CD4-positive, alpha-beta T cell treated with Interleukin-1 beta for 1 hour (primary cell): ENCODE data around the gene BCL3.
"Not testable (repeated sequence)": the region's sequence is repeated elsewhere in the genome, so short reads cannot be mapped to it uniquely, and the experiment has no call there.

ENCODE experiments used
- DNase-seq, 2 donors: peaks; one replicate each; pipeline ENCODE4 v3.0.0-alpha.2; 2020 to 2022

The BCL3 gene

DNA sequence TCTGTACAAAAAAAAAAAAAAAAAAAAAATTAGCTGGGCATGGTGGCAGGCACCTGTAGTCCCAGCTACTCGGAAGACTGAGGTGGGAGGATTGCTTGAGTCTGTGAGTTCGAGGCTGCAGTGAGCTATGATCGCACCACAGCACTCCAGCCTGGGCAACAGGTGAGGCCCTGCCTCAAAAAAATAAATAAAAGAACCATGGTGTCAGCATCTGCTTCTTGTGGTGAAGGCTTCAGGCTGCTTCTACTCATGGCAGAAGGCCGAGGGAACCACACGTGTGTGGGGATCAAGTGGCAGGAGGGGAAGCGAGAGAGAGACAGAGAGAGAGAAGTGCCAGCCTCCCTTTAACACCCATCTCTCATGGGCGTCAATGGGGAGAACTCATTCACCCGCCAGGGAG lies 13.5 kb downstream of the BCL3 start:
- no peak for DNase-seq

DNA sequence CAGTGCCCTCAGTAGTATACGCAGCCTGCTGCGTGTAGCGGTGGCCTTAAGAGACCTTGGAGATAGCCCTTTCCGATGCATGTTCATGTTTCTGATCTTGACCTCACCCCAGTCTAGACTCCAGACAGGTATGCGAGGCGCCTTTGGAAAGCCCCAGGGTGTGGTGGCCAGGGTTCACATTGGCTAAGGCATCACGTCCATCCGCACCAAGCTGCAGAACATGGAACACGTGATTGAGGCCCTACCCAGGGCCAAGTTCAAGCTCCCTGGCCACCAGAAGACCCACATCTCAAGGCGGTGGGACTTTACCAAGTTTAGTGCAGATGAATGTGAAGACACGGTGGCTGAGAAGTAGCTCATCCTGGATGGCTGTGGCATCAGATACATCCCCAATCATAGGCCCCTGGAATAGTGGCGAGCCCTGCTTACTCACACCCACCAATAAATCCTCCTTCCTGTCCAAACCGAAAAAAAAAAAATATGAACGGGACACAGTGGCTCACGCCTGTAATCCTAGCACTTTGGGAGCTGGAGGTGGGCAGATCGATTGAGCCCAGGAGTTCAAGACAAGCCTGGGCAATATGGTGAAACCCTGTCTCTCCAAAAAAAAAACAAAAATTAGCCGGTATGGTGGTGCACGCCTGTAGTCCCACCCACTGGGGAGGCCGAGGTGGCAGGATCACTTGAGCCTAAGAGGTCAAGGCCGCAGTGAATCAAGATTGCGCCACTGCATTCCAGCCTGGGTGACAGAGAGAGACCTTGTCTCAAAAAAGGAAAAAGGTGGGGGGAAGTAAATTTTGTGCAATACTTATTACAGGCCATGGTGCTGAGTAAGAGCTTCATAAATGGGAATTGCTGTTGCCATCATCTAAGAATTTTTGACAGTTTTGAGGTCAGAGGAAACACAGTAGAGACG lies 16.8 kb downstream of the BCL3 start:
- peak in 1 of 2 donors; percentile 69 for DNase-seq

DNA sequence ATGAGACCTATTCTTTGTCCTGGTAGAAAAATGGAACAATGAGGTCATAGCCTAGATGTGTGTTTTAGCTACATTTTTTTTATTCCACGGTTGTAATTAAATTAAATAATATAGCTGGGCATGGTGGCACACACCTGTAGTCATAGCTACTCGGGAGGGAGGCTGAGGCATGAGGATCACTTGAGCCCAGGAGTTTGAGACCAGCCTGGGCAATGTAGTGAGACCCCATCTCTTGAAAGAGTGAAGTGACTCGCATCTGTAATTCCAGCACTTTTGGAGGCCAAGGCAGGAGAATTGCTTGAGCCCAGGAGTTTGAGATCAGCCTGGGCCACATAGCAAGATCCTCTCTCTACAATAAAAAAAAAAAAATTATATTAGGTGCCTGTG lies 17.4 kb downstream of the BCL3 start:
- DNase-seq, result no peak

DNA sequence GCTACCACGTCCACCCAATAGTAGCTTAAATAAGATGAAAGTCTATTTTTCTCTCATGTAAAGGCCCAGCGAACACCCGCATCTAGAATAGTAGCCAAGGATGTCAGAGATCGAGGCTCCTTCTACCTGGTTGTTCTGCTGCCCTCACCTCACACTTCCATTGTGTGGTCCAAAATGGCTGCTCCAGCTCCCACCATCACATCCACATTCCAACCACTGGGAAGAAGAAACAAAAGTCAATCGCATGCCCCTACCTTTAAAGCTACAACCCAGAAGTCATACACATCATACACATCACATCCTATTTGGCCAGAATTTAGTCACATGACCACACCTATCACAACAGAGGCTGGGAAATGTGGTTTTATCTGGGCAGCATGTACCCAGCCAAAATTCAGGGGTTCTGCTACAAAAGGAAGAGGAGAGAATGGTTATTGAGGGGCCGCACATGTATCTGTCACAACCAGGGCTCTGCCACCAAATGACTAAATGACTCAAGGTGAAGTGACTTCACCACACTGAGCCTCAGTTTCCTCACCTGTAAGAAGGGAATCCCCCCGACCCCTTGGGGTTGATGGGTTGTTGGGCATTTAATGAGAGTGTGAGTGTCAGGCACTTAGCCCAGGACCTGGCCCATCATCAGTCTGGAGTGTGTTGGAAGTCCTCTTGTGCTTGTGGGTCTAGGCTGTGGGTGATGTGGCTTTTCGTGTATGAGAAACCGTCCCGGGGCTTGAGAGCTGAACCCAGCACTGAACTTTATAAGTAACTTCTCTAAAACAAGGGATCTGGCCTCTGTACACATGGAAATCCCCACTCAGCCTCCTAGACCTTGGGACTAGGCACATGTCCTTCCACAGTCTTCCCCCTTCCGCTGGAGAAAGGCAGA lies 19.0 kb downstream of the BCL3 start:
- DNase-seq, result peak in 1 of 2 donors; percentile 44

DNA sequence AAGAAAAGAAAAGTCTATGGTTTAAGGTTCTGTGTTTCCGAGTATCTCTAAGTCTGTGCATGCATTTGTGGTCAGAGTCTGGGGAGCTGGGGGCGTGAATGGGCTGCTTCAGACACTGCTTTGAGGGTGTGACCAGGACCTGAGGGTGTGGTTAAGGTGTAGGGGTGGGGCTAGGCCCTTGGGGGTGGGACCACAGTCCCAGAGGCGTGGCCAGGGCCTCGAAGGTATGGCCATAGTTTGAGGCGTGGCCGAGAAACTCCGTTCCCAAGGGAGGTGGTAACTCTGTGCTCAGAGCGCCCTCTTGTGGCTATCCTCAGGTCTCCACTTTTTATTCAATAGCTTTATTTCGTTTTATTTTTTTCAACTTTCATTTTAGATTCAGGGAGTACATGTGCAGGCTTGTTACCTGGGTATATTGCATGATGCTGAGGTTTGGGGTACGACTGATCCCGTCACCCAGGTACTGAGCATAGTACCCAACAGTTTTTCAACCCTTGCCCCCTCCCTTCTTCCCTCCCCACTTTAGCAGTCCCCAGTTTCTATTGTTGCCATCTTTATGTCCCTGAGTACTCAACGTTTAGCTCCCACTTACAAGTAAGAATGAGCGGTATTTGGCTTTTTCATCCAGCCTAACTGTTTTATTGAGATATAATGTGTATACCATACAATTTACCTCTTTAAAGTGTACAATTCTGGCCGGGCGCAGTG lies 22.2 kb downstream of the BCL3 start:
- DNase-seq, result peak; percentile 98 to 99

DNA sequence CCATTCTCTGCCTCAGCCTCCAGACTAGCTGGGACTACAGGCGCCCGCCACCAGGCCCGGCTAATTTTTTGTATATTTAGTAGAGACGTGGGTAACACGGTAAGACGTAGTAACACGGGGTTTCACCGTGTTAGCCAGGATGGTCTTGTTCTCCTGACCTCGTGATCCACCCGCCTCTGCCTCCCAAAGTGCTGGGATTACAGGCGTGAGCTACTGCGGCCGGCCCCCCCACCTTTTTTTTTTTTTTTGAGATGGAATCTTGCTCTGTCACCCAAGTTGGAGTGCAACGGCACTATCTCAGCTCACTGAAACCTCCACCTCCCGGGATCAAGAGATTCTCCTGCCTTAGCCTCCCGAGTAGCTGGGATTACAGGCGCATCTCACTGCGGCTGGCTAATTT lies 23.6 kb downstream of the BCL3 start:
- not testable (repeated sequence) for DNase-seq

DNA sequence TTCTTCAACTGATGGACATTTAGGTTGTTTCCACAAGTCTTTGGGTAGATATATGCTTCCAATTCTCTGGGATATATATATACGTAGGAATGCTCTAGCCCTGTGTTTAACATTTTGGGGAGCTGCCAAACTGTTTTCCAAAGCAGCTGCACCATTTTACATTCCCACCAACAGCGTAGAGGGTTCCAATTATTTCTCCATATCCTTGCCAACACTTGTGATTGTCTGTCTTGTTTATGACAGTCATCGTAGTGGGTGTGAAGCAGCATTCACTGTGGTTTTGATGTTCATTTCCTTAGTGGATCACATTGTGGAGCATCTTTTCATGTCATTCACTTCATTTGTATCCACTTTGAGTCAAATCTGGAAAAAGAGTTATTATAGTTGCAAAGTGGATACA lies 24.5 kb downstream of the BCL3 start:
- DNase-seq, result no peak

DNA sequence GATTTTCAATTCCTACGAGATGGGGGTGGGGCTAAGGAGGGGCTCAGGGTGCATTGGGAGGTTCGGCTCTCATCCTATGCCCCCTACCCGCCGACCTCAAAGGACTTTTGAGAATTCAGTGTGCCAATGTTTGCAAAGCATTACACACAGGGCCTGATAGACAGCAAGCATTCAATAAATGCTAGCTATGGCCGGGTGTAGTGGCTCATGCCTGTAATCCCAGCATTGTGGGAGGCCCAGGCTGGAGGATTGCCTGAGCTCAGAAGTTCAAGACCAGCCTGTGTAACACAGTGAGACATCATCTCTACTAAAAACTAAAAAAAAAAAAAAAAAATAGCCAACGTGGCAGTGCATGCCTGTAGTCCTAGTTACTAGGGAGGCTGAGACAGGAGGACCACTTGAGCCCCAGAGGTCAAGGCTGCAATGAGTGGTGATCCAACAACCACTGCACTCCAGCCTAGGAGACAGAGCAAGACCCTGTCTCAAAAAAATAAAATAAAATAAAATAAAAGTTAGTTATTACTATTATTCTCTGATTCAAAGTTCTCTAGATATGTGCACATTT lies 27.2 kb downstream of the BCL3 start:
- no peak for DNase-seq

DNA sequence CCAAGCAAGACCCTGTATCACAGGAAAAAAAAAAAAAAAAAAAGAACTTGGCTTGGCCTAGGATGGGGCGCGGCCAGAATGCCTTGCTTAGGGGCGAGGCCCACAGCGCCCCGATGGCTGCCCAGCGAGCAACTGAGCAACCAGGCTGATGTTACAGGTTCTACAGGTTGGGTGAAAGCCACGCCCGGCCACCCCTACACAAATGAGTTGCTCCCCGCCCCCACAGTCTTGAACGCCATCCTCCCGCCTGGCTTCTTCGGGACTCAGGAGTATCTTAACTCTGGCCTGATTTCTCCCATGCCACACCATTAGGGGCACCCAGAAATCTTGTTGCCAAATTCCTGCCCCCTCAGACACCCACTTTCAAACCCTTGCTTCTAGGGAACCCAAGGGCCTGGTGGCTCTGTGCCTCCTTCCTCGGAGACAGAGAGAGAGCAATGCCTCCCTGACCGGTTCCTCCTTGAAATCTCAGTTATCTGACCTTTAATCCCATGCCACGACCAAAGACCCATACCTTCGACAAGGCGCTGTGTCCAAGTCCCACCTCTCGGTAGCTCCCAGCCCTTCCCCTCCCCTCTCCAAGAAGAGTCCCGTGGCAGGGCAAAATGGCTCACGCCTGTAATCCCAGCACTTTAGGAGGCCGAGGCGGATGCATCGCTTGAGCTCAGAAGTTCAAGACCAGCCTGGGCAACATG lies 28.0 kb downstream of the BCL3 start:
- DNase-seq, result no peak

DNA sequence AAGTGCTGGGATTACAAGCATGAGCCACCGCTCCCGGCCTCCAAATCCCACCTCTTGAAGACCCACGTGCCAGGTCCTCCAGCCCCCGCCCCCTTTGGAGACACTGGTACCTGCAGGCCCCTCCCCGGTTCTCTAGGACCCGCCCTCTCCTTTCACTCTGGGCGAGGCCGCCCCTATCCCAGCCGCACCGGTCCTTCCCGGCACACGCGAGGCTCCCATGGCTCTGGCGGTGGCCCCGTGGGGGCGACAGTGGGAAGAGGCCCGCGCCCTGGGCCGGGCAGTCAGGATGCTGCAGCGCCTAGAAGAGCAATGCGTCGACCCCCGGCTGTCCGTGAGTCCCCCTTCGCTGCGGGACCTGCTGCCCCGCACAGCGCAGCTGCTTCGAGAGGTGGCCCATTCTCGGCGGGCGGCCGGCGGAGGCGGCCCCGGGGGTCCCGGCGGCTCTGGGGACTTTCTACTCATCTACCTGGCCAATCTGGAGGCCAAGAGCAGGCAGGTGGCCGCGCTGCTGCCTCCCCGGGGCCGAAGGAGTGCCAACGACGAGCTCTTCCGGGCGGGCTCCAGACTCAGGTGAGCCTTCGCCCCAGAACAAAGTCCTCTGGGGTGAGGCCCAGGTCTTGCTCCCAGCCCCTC lies 29.3 kb downstream of the BCL3 start, which contains the start of gene CBLC:
Gene CBLC, plus strand, starts transcription at position 176 of the 633 bp plus-strand sequence. Its CDS starts 42 bp downstream, at position 218.
- no peak for DNase-seq

DNA sequence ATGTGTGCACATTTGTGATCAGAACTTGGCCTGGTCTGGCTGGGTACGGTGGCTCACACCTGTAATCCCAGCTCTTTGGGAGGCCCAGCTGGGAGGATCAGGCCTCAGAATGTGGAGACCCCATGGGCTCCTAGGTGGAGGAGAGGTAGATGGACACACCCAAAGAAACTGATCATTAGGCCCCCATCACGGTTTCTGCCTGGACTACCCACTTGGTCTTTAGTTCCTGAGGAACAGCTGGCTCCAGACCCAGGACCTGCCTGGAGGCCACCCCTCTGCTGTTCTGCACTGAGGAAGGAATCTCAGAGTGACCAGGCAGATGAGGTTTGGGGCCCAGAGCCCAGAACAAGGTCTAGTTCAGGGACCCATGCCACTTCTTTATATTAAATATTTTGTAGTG lies 30.6 kb downstream of the BCL3 start:
- no peak for DNase-seq

DNA sequence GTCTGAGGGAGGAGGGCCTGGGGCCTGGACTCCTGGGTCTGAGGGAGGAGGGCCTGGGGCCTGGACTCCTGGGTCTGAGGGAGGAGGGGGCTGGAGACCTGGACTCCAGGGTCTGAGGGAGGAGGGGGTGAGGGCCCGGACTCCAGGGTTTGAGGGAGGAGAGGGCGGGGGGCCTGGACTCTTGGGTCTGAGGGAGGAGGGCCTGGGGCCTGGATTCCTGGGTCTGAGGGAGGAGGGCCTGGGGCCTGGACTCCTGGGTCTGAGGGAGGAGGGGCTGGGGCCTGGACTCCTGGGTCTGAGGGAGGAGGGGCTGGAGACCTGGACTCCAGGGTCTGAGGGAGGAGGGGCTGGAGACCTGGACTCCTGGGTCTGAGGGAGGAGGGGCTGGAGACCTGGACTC lies 33.2 kb downstream of the BCL3 start:
- DNase-seq, result not testable (repeated sequence)

DNA sequence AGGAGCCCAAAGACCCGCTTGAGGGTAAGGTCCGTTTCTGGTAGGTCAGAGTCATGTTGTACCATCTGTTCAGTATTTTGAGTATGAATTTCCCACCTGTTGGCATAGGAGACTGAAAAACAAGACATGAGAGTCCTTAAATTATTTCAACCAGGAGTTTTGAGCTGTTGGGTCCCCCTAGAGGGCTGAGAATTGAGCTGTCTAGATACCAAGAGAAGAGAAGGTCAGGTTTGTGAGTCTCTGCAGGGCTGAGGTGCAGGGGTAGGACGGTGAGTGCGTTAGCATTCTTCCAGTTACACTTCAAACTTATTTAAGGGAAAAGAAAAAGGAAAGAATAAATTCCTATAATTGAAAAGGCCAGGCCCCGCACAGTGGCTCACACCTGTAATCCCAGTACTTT lies 34.2 kb downstream of the BCL3 start:
- DNase-seq, result no peak

DNA sequence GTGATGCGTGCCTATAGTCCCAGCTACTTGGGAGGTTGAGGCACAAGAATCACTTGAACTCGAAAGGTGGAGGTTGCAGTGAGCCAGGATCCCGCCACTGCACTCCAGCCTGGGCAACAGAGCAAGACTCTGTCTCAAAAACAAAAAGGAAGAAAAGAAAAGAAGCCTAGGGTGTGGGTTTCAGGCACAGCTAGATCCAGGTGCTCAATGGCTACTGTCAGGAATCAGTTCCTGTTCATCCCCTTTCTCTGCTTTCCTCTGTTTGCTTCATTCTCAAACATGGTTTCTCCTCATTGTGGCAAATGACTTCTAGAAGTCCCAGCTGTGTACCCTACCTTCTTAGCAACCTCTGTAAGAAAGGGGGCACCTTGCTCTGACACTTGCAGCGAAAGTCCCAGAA lies 35.0 kb downstream of the BCL3 start:
- DNase-seq, result no peak

DNA sequence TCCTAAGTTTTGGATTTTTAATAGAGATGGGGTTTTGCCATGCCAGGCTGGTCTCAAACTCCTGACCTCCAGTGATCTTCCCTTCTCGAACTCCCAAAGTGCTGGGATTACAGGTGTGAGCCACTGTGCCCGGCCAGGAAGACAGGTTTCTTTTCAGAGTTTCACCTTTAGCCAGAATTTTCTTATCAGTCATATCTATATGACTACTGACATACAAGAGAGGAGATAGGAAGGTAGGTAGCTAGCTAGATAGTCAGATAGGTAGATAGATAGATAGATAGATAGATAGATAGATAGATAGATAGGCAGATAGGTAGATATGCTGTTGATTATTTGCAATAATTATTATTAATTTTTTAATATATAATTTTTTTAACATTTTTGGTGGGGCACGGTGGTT lies 36.8 kb downstream of the BCL3 start:
- no peak for DNase-seq

DNA sequence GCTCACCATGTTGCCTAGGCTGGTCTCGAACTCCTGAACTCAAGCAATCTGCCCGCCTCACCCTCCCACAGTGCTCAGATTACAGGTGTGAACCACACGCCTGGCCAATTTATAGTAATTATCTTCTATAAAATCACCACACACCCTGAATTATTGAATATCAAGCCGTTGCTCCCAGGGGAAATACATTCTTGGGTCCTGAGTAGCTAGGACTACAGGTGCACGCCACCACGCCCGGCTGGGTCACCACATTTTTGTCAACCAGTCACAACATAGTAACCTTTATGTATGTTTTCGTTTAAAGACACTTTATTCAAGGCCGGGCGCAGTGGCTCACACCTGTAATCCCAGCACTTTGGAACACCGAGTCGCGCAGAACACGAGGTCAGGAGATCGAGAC lies 37.5 kb downstream of the BCL3 start:
- no peak for DNase-seq

DNA sequence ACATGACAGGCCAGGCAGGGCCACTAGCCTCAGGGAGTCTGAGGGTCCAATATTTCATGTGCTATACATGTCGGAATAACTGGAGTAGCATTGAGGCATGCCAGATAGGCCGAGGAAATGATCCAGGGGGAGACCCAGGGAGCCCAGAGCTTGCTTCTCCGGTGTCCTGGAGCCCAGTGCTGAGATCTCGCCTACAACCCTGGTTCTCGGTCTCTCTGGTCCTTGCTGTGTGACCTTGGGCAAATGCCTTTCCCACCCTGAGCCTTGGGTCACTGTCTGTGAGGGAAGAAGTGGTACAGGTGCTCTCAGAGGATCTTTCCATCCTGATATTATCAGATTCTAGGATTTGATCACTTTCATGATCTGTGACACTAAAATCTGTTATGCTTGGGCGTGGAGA lies 40.5 kb downstream of the BCL3 start:
- DNase-seq, result no peak

DNA sequence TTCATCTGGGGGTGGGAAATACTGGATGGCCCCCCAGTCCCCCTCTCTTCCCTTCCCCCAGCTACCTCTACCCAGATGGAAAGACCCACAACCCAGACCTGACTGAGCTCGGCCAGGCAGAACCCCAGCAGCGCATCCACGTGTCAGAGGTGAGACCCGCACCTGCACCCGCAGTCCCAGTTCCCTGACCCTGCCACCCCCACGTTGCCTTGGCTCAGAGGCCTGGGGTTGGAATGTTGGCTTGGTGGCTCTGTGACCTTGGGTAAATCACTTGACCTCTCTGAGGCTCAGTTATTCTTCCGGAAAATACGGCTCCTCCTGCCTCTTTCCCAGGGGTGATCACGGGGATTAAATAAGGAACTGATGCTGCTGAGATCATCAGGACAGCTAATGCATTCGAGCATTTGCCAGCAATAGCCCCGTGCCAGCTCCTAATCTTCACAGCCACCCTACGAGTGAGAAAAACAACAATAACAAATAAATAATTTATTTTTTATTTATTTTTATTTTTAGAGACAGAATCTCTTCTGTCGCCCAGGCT lies 41.5 kb downstream of the BCL3 start:
- no peak for DNase-seq

DNA sequence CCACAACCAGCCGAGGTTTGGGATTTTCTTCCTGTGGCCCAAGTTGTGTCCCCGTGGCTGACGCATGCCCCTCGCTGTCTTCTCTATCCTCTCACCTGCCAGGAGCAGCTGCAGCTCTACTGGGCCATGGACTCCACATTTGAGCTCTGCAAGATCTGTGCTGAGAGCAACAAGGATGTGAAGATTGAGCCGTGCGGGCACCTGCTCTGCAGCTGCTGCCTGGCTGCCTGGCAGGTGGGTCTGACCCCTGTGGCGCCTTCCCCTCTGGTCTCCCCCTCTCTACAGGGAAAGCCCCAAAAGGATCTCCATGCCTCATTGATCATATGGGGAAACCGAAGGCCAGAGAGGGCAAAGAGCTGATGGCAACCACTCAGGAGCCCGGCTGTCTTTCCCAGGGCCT lies 43.8 kb downstream of the BCL3 start:
- DNase-seq, result no peak

DNA sequence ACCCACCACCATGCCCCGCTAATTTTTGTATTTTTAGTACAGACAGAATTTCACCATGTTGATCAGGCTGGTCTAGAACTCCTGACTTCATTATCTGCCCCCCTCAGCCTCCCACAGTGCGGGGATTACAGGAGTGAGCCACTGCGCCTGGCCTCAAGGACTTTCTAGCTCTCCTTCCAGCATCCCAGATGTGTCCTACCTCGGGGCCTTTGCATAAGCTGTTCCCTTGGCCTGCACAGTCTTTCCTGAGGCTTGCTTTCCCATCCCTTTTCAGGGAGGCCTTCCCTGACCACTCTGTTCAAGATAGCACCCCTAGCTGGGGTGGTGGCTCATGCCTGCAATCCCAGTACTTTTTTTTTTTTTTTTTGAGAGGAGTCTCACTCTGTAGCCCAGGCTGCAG lies 46.1 kb downstream of the BCL3 start:
- no peak for DNase-seq

DNA sequence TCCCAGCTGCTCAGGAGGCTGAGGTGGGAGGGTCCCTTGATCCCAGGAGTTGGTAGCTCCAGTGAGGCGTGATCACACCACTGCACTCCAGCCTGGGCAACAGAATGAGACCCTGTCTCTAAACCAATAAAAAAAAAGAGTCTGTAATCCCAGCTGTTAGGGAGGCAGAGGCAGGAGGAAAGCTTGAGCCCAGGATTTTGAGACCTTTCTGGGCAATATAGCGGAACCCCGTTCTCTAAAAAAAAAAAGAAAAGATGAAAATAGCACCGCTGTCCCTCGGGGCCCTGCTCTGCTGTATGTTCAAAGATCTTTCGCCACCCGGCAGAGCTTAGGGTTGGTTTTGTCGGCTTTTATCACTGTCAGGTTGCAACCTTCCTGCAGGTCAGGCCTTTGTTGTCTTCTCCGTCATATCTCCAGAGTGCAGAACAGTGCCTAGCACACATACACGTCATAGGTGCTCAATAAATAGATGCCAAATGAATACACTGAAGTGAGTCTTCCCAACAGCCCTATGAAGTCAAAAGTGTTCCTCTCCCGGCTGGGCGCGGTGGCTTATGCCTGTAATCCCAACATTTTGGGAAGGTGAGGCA lies 47.0 kb downstream of the BCL3 start:
- no peak for DNase-seq
